ENCODE measurements around the gene PIK3C3.

Gene PIK3C3

GRCh38 chr18:41954827-41955613 lies at the start of gene PIK3C3:
Gene PIK3C3, plus strand, starts transcription at chr18:41955234. Its CDS starts 58 bp downstream, at chr18:41955292.
- peak; percentile 97 for DNase-seq

- DNase-seq: no peak
Measured at GRCh38 chr18:41905786-41906527, 49.1 kb upstream of the PIK3C3 start.

- DNase-seq: no peak
Measured at GRCh38 chr18:41906528-41907146, 48.4 kb upstream of the PIK3C3 start.

- DNase-seq: no peak
Measured at GRCh38 chr18:41917181-41917580, 37.9 kb upstream of the PIK3C3 start.

- no peak for DNase-seq
Measured at GRCh38 chr18:41921770-41922169, 33.3 kb upstream of the PIK3C3 start.

- DNase-seq: no peak
Measured at GRCh38 chr18:41922176-41922575, 32.9 kb upstream of the PIK3C3 start.

- no peak for DNase-seq
Measured at GRCh38 chr18:41922841-41923240, 32.2 kb upstream of the PIK3C3 start.

- no peak for DNase-seq
Measured at GRCh38 chr18:41923446-41923845, 31.6 kb upstream of the PIK3C3 start.

- no peak for DNase-seq
Measured at GRCh38 chr18:41928581-41928980, 26.5 kb upstream of the PIK3C3 start.

GRCh38 chr18:41932899-41933298 lies 22.1 kb upstream of the PIK3C3 start:
- no peak for DNase-seq

- no peak for DNase-seq
Measured at GRCh38 chr18:41933778-41934177, 21.3 kb upstream of the PIK3C3 start.

- no peak for DNase-seq
Measured at GRCh38 chr18:41936471-41937134, 18.4 kb upstream of the PIK3C3 start.

- DNase-seq: no peak
Measured at GRCh38 chr18:41938445-41938844, 16.6 kb upstream of the PIK3C3 start.

GRCh38 chr18:41939326-41939725 lies 15.7 kb upstream of the PIK3C3 start:
- no peak for DNase-seq

- no peak for DNase-seq
Measured at GRCh38 chr18:41940506-41941215, 14.4 kb upstream of the PIK3C3 start.

GRCh38 chr18:41942254-41942653 lies 12.8 kb upstream of the PIK3C3 start:
- no peak for DNase-seq

- no peak for DNase-seq
Measured at GRCh38 chr18:41948544-41949110, 6.4 kb upstream of the PIK3C3 start.

- DNase-seq: no peak
Measured at GRCh38 chr18:41949206-41949920, 5.7 kb upstream of the PIK3C3 start.

GRCh38 chr18:41955688-41956087 lies 654 bp downstream of the PIK3C3 start:
- DNase-seq: no peak

GRCh38 chr18:41959045-41959444 lies 4.0 kb downstream of the PIK3C3 start:
- DNase-seq: no peak

GRCh38 chr18:41965634-41966255 lies 10.7 kb downstream of the PIK3C3 start:
- no peak for DNase-seq

All from stimulated activated CD4-positive, alpha-beta T cell treated with anti-CD3 and anti-CD28 coated beads, Interleukin-12 subunit alpha, Interleukin-12 subunit beta, amount 100 ng/mL, for 4 hours (primary cell).